Measurements from ENCODE around the gene CSNK1A1L. TPM values are rescaled to one million over a fixed set of nuclear protein-coding genes. Genes with fewer than 3 reads are reported as not detected.

The CSNK1A1L gene
- total and polyA plus RNA-seq, 2 of the 13 experiments (the other 11 are each of a cell fraction or from before 2014, with no cell fraction given): not detected

GRCh38 chr13:37058910-37059847 is 46.3 kb downstream of the CSNK1A1L start, which contains the start of gene SUPT20H (continued):
- TF ChIP-seq ZNF407 (CRISPR knock-in tag; IDR thresholded peaks at IDR 0.05; ENCODE audit: not compliant biosample characterization) (peak; percentile 69), AGO2 (optimal IDR thresholded peaks at IDR 0.05; ENCODE audit: low read depth, low read length) (peak; percentile 67), ZNF678 (CRISPR knock-in tag; IDR thresholded peaks at IDR 0.05) (peak; percentile 70; the same call in 1 of the 2 replicates), ZBTB34 (CRISPR knock-in tag; IDR thresholded peaks at IDR 0.05) (no peak), SOX5 (CRISPR knock-in tag; IDR thresholded peaks at IDR 0.05; ENCODE audit: borderline replicate concordance) (no peak), PPARG (CRISPR knock-in tag; conservative IDR thresholded peaks at IDR 0.05) (no peak), ZNF761 (CRISPR knock-in tag; conservative IDR thresholded peaks at IDR 0.05) (no peak), ZUFSP (CRISPR knock-in tag; IDR thresholded peaks at IDR 0.05; ENCODE audit: borderline replicate concordance) (0 out of 2 replicates have a peak, but pooled peaks have one; percentile 60), MED13 (CRISPR knock-in tag; IDR thresholded peaks at IDR 0.05) (0 out of 2 replicates have a peak, but pooled peaks have one; percentile 48), ZNF335 (CRISPR knock-in tag; IDR thresholded peaks at IDR 0.05) (no peak), ZFP90 (CRISPR knock-in tag; IDR thresholded peaks at IDR 0.05; ENCODE audit: borderline replicate concordance) (no peak), ZNF605 (CRISPR knock-in tag; IDR thresholded peaks at IDR 0.05) (no peak), HNF4G (IDR thresholded peaks at IDR 0.05; ENCODE audit: borderline replicate concordance, low read depth, low read length) (no peak), HNF4G (CRISPR knock-in tag; IDR thresholded peaks at IDR 0.05; ENCODE audit: borderline replicate concordance, low read depth) (0 out of 2 replicates have a peak, but pooled peaks have one; percentile 66), HOXA7 (CRISPR knock-in tag; IDR thresholded peaks at IDR 0.05) (no peak), MYC (CRISPR knock-in tag; IDR thresholded peaks at IDR 0.05; ENCODE audit: borderline replicate concordance) (peak; percentile 67)
